SKM-1 treated with dmso at 0.1 percent for 144 hours (cell line): ENCODE results near the gene SPPL2B.
A peak's percentile ranks its signal among the peaks of the same experiment; 100 is the strongest.
"Not testable (repeated sequence)": the region's sequence is repeated elsewhere in the genome, so short reads cannot be mapped to it uniquely, and the experiment has no call there.

Experiments
- DNase-seq: peaks from one replicate; lab custom pipeline; 2025; ENCODE audit not compliant: unreplicated experiment; lab: John Stamatoyannopoulos, UW

Gene SPPL2B

GRCh38 chr19:2328401-2329148 is at the start of gene SPPL2B, which contains the start of gene LSM7:
Gene SPPL2B (plus strand): TSS chr19:2328684. CDS start chr19:2328710, 26 bp downstream.
Gene LSM7 (minus strand): TSS chr19:2328586. CDS start chr19:2328566, 20 bp downstream.
- DNase-seq, result peak; percentile 80

GRCh38 chr19:2280633-2281264 is 47.7 kb upstream of the SPPL2B start:
- DNase-seq, result no peak

- not testable (repeated sequence) for DNase-seq
These were observed 47.0 kb upstream of the SPPL2B start for GRCh38 chr19:2281265-2282061.

GRCh38 chr19:2282062-2282861 is 46.2 kb upstream of the SPPL2B start, which contains the start of gene PEAK3:
Gene PEAK3 (minus strand): TSS chr19:2282175. CDS start chr19:2280931, 1,244 bp downstream.
- DNase-seq, result peak; percentile 71

- DNase-seq, result no peak
These were observed 45.6 kb upstream of the SPPL2B start for GRCh38 chr19:2282862-2283237.

GRCh38 chr19:2283835-2284507 is 44.5 kb upstream of the SPPL2B start:
- no peak for DNase-seq

GRCh38 chr19:2286402-2287140 is 41.9 kb upstream of the SPPL2B start:
- DNase-seq, result no peak

- peak; percentile 21 for DNase-seq
These were observed 40.7 kb upstream of the SPPL2B start for GRCh38 chr19:2287585-2288337.

- peak; percentile 99 for DNase-seq
These were observed 40.1 kb upstream of the SPPL2B start for GRCh38 chr19:2288338-2288817.

- DNase-seq, result no peak
These were observed 39.4 kb upstream of the SPPL2B start for GRCh38 chr19:2288818-2289713.

- DNase-seq, result peak; percentile 97
These were observed 38.6 kb upstream of the SPPL2B start for GRCh38 chr19:2289714-2290435.

- DNase-seq, result no peak
These were observed 37.9 kb upstream of the SPPL2B start for GRCh38 chr19:2290441-2291184.

- DNase-seq, result no peak
These were observed 37.2 kb upstream of the SPPL2B start for GRCh38 chr19:2291185-2291751.

- no peak for DNase-seq
These were observed 33.7 kb upstream of the SPPL2B start for GRCh38 chr19:2294687-2295335.

- no peak for DNase-seq
These were observed 32.3 kb upstream of the SPPL2B start for GRCh38 chr19:2296141-2296540.
